Panc1 (cell line): ENCODE results near the gene WDR89.

ENCODE experiments used
- CTCF ChIP-seq: fragments of 450-650 bp; IDR thresholded peaks from 2 replicates; pipeline ENCODE4 v1.5.1; 2017; ENCODE audit warnings: mild to moderate bottlenecking
- POLR2AphosphoS5 ChIP-seq: IDR thresholded peaks from 2 replicates; pipeline ENCODE4 v1.6.1; 2012; ENCODE audit warnings: mild to moderate bottlenecking, low read depth, low read length, moderate library complexity
- SIN3A ChIP-seq: IDR thresholded peaks from 2 replicates; pipeline ENCODE4 v1.6.1; 2012; ENCODE audit warnings: low read depth, mild to moderate bottlenecking, low read length, moderate library complexity, borderline replicate concordance; ENCODE audit not compliant: insufficient read depth
- TCF7L2 ChIP-seq: IDR thresholded peaks from 2 replicates; pipeline ENCODE4 v1.6.1; 2011; ENCODE audit warnings: mild to moderate bottlenecking, low read depth, low read length, inconsistent platforms
- TF ChIP-seq, protein P1 (sequence below), 2 experiments: IDR thresholded peaks; 2 replicates each; pipeline ENCODE4 v1.6.1; 2011 to 2012; ENCODE audit warnings: low read depth in 2 of 2, control low read depth in 1 of 2, low read length in 1 of 2, mild to moderate bottlenecking in 1 of 2, moderate library complexity in 1 of 2; ENCODE audit not compliant: insufficient read depth in 1 of 2

GRCh38 chr14:63603749-63604277 lies 37.9 kb downstream of the WDR89 start:
- TF ChIP-seq CTCF: no peak
- no peak for TF ChIP-seq POLR2AphosphoS5
- TF ChIP-seq TCF7L2: no peak
- TF ChIP-seq, protein P1, sequence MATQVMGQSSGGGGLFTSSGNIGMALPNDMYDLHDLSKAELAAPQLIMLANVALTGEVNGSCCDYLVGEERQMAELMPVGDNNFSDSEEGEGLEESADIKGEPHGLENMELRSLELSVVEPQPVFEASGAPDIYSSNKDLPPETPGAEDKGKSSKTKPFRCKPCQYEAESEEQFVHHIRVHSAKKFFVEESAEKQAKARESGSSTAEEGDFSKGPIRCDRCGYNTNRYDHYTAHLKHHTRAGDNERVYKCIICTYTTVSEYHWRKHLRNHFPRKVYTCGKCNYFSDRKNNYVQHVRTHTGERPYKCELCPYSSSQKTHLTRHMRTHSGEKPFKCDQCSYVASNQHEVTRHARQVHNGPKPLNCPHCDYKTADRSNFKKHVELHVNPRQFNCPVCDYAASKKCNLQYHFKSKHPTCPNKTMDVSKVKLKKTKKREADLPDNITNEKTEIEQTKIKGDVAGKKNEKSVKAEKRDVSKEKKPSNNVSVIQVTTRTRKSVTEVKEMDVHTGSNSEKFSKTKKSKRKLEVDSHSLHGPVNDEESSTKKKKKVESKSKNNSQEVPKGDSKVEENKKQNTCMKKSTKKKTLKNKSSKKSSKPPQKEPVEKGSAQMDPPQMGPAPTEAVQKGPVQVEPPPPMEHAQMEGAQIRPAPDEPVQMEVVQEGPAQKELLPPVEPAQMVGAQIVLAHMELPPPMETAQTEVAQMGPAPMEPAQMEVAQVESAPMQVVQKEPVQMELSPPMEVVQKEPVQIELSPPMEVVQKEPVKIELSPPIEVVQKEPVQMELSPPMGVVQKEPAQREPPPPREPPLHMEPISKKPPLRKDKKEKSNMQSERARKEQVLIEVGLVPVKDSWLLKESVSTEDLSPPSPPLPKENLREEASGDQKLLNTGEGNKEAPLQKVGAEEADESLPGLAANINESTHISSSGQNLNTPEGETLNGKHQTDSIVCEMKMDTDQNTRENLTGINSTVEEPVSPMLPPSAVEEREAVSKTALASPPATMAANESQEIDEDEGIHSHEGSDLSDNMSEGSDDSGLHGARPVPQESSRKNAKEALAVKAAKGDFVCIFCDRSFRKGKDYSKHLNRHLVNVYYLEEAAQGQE (IDR thresholded peaks at IDR 0.05; ENCODE audit: insufficient read depth in 1 of 2, low read depth in 2 of 2, low read length in 1 of 2): no peak
- TF ChIP-seq SIN3A: no peak
